GM21786 (cell line): ENCODE data around the gene BTBD16.
A peak's percentile ranks its signal among the peaks of the same experiment; 100 is the strongest.

Experiments
- ATAC-seq: cut with Tn5 transposase; IDR thresholded peaks from one replicate; pipeline ENCODE4 v1.9.1; 2021; ENCODE audit not compliant: unreplicated experiment

Gene BTBD16

GRCh38 chr10:122293156-122293960 lies 22.3 kb downstream of the BTBD16 start:
- ATAC-seq = no peak

DNA sequence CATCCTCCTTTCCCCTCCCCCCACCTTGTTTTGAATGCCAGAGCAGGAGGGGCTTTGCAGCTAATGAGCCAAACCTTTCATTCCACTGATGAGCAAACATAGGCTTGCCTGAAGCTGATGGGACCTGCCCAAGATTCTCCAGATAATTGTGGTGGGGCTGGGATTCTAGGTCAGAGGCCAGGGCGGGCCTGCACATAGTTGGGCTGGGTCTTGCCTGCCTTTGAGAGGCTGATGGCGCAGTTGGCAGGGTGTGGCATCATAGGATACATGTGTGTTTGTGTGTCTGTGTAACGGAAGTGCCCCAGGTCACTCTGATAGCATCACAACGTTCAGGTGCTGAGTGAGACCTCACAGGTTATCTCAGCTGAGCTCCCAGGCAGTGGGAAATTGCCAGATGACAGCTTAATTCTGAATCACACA lies 22.9 kb downstream of the BTBD16 start:
- no peak for ATAC-seq

DNA sequence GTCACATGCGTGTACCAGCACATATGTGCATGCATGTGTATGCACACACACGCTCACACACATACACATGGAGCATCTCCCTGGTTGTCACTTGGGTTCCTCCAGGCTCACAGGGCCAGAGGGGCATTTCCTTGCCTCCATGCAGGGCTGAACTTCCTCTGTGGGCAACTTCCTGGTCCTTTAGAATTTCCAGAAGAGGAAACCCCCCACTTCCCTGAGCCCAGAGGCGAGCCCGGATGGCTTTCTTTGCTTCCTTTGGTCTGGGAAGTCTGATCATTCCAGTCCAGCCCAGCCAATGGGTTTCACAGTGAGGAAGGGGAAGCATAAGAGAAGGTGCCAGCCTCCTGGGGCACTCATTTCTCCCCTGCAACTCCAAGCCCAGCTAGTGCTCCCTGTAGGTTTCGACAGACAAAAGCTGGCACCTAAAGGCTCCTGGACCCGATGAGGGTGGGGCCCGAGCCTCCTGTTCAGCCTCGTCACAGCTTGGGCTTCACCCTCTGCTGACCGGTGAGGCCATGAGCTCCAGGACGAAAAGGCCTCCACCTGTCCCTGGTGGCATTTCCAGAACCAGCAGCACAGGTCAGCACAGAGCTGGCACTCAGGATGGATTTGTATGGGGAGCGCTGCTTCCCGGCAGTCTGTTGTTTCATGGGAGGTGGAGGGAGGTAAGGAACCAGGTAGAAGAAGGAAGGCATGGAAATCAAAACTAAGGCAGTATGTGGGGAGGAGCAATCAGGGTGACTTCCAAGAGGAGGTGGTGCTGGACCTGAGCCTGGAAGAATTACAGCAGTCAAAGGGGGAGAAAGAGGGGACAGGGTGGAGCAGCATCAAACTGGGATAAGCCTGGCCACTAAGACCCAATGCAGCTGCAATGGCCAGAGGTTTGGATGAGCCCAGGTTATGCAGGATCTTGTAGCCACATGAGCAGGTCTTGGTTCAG lies 23.7 kb downstream of the BTBD16 start:
- ATAC-seq = no peak

GRCh38 chr10:122295451-122295809 lies 24.3 kb downstream of the BTBD16 start:
- ATAC-seq = no peak

GRCh38 chr10:122296363-122297120 lies 25.4 kb downstream of the BTBD16 start:
- ATAC-seq = peak; percentile 63

GRCh38 chr10:122297583-122297982 lies 26.5 kb downstream of the BTBD16 start:
- ATAC-seq = no peak

DNA sequence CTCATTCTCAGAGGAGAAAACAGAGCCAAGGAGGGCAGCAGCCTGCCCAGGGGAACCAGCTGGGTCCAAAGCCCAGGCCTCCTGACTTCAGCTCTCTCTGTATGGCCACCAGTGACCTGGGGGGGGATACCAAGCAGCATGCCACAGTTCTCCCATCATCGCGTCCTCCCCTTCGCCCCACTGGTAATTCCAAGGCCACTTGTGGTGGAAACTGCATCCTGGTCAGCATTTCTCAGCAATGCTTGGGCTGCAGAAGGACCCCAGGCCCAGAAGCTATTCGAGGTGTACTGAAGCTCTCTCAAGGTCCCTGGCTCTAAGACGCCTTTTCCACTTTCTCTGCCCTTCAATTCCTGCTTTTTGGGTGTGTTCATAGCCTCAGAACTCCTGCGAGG lies 27.1 kb downstream of the BTBD16 start:
- no peak for ATAC-seq

DNA sequence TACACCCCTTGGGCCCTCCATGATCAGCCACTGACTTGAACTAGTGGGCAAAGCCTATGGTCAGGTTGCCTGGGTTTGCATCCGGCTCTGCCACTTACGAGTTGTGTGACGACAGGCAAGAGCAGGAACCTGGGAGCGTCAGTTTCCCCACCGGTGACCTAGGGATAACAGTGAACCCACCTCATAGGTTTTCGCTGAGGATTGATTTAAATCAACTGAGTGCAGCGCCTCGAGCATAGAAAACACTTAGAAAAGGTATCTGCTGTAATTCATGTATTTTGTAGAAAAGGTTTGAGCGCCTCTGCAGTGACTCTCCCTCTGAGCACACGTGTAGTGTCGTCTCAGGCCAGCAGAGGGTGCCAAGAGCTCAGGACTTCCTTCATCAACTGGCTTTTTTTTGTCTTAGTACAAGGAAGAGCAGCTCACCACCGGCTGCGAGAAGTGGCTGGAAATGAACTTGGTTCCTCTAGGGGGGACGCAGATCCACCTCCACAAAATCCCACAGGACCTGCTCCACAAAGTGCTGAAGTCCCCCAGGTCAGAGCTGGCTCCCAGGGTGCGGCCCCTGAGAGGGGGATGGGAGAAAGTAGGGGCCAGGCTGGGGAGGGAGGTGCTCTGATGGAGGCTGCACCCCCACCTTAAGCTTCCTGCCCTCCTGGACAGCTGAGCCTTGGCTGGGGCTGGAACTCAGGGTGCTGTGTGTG lies 27.7 kb downstream of the BTBD16 start:
- ATAC-seq = peak; percentile 76

DNA sequence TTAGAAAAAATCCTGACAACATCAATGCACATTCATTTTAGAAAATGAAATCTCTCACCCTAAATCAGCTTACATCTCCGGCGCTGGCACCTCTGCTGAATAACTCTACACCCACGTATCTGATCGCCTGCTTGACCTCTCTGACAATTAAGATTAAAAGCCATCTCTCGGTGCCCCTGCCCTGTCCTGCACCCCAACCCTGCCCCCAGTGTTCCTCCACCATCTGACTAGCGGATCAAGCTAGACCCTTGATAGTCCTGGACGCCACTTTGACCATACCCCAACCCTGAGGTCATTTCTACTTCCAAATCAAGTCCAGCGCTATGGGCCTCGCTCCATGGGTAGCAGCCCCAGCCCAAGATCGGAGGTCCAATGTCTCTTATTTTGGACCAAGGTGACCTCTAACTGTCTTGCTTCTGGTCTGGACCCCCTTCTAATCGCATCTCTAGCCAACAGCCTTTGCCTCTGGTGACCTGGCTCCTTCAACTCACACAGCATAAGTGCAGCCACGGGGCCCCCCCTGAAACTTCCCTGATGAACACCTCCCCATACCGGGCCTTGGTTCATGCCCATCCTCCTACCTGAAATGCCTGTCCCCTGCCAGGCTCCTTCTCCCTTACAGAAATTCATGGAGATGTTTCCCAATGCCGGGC lies 28.5 kb downstream of the BTBD16 start:
- no peak for ATAC-seq

DNA sequence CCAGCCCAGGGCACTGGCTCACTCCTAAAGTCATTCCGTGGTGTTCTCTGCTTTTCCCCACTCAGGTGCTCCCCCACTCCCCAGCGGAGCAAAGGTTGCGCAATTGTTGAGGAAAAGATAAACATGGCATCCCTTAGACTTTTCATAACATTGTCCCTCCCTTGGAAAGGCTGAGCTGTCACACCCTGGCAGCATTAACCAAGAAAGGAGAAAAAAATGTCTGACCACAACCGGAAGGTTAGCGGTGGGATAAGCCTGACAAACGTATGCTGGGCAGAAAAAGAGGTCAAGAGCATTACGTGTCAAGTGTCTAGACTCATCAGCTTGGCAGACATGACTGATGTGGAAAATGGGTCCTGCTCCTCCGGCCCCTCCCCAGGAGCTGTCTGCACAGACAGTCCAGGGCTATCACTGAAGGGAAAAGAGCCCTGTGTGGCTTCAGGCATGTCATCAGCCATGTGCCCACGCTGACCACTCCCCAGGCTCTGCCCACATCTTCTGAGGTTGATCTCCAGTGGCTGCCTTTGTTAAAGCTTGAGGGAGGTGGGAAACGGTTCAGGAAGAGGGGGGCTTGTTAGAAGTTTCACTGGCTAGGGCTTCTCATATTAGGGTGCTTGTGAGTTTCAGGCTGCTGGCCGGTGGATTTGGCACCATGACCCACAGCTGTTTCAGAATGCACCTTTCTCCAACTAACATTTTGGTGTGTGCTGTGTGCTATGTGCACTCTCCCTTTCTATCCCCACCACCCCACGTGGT lies 30.1 kb downstream of the BTBD16 start:
- ATAC-seq = no peak

DNA sequence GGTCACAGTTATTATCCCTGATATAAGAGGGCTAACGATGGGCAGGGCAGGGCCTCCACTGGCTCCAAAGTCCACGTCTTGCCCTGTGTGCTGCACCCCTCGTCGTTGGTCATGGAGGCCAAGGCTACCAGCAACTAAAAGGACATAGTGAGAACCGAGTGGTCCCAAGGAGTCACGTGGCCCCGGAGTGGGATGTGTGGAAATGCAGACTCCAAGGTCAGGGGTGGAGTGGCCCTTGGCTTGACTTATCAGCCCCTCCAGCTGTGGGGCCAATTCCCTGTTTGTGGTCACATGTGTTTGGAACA lies 30.7 kb downstream of the BTBD16 start:
- no peak for ATAC-seq

- no peak for ATAC-seq
Observed at GRCh38 chr10:122302315-122302714, 31.2 kb downstream of the BTBD16 start.

DNA sequence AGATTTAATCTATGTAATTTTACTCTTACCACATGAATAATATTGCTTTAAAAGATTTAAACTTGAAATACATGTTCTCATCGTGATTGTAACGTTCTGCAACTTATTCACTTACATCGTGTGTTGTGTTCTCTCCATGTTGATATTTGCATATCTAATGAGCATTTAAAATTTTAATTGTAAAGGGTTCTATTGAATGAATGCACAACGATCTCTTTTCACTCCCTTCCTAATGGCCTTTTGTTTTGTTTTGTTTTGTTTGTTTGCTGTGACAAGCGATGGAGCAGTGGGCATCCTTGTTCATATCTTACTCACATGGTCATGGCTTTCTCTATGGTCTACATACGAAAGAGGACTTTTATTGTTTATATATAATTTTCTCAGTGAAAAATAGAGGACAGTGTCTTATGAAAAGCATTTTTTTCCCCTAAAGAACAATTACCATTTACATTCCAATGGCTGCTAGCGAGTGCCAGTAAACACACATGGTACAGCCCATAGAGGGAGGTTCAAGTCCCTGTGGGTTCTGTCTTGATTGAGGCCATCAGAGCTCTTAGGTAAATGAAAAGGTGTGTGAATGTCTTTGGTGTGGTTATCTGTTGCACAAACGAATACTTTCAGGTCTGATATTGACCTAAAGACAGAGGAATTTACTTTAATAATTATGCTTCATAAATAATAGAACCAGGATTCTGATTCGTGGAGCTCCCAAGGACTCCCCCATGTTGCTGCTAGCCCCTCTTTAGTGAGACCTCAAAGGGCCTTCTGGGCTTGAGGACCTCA lies 32.4 kb downstream of the BTBD16 start:
- no peak for ATAC-seq

DNA sequence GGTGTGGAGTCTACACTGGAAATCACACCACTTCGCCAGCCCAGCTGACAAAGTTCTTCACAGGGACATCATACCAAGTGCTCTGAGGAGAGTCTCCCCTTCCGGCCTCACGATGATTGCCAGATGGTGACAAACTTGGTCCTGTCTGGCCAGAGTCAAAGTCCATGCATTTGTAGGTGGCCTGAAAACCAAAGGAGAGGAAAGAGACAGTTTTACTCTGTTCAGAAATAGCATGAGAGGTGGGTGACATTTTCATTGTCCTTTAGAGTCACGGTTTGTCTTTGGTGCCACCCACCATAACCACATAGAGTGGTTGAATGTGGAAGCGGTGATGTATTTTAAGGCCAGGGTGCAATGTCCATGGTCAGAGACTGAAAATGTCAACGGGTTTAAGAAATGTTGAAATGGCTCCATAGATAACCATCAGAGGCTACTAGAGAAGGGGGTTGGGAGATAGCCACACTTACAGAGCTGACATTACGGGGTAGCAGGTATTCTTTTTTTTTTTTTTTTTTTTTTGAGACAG lies 33.0 kb downstream of the BTBD16 start:
- no peak for ATAC-seq

DNA sequence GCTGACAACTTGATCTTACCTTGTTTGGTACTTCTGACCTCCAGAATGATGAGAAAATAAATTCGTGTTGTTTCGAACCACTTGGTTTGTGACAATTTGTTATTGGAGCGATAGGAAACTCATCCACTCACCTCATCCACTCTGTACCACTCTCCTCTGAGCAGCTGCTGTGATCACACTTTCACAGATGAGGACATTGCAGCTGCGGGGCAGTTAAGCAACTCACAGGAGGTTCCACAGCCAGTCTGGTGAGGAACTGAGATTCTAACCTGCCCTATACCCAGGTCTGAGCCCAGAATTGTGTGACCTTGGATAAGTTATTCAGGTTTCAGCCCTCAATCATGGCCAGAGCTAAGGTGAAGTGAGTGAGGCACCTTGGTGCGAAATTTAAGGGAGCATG lies 35.2 kb downstream of the BTBD16 start:
- no peak for ATAC-seq

DNA sequence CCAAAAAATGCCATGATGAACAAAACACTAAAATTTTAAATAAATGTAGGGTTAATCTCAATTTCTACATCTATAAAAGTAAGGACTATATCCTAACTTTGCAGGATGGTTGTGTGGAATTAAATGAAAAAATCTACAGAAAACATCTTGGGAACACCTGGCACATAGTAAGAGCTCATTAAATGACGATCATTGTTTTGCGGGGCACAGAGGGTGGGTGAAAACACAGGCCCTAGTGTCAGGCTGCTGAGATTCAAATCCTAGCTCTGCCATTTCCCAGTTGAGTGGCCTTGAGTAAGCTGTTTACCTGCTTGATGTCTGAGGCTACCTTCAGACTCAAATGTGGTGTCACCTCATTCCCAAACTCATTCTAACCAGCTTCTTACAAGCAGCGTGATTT lies 35.6 kb downstream of the BTBD16 start:
- ATAC-seq = no peak

GRCh38 chr10:122307669-122308416 lies 36.7 kb downstream of the BTBD16 start:
- ATAC-seq = peak; percentile 80
